HG02623 (cell line): Measurements from ENCODE around the gene CR1.
"Not testable (repeated sequence)": the region's sequence is repeated elsewhere in the genome, so short reads cannot be mapped to it uniquely, and the experiment has no call there.

Experiments used
- ATAC-seq: cut with Tn5 transposase; IDR thresholded peaks from one replicate; pipeline ENCODE4 v1.9.1; 2021; ENCODE audit warnings: moderate library complexity; ENCODE audit not compliant: unreplicated experiment

CR1 gene

GRCh38 chr1:207502726-207503125 lies 6.8 kb downstream of the CR1 start:
- ATAC-seq: no peak

- no peak for ATAC-seq
These were observed 8.0 kb downstream of the CR1 start for GRCh38 chr1:207503950-207504349.

GRCh38 chr1:207504438-207504837 lies 8.5 kb downstream of the CR1 start:
- ATAC-seq: no peak

GRCh38 chr1:207510444-207510843 lies 14.5 kb downstream of the CR1 start:
- no peak for ATAC-seq

- no peak for ATAC-seq
These were observed 18.9 kb downstream of the CR1 start for GRCh38 chr1:207514890-207515289.

- no peak for ATAC-seq
These were observed 20.8 kb downstream of the CR1 start for GRCh38 chr1:207516729-207517128.

GRCh38 chr1:207518608-207519236 lies 22.8 kb downstream of the CR1 start:
- no peak for ATAC-seq

- ATAC-seq: no peak
These were observed 23.8 kb downstream of the CR1 start for GRCh38 chr1:207519505-207520399.

GRCh38 chr1:207520400-207521345 lies 24.7 kb downstream of the CR1 start:
- not testable (repeated sequence) for ATAC-seq

GRCh38 chr1:207525239-207525638 lies 29.3 kb downstream of the CR1 start:
- ATAC-seq: not testable (repeated sequence)

- not testable (repeated sequence) for ATAC-seq
These were observed 32.4 kb downstream of the CR1 start for GRCh38 chr1:207528401-207528800.

- ATAC-seq: not testable (repeated sequence)
These were observed 40.3 kb downstream of the CR1 start for GRCh38 chr1:207536263-207536662.

- not testable (repeated sequence) for ATAC-seq
These were observed 50.9 kb downstream of the CR1 start for GRCh38 chr1:207546677-207547357.

- ATAC-seq: not testable (repeated sequence)
These were observed 58.9 kb downstream of the CR1 start for GRCh38 chr1:207554823-207555222.

- no peak for ATAC-seq
These were observed 69.8 kb downstream of the CR1 start for GRCh38 chr1:207565546-207566468.

- not testable (repeated sequence) for ATAC-seq
These were observed 76.0 kb downstream of the CR1 start for GRCh38 chr1:207571926-207572325.

- ATAC-seq: not testable (repeated sequence)
These were observed 77.1 kb downstream of the CR1 start for GRCh38 chr1:207573074-207573473.

GRCh38 chr1:207575381-207575780 lies 79.4 kb downstream of the CR1 start:
- ATAC-seq: not testable (repeated sequence)

- no peak for ATAC-seq
These were observed 83.0 kb downstream of the CR1 start for GRCh38 chr1:207578796-207579435.
